RPMI7951 (cell line): Measurements from ENCODE around the gene ZNF490. TPM values are rescaled to one million over a fixed set of nuclear protein-coding genes. Genes with fewer than 3 reads are reported as not detected.
"Not testable (repeated sequence)": the region's sequence is repeated elsewhere in the genome, so short reads cannot be mapped to it uniquely, and the experiment has no call there.

Source experiments
- DNase-seq: peaks from one replicate; pipeline ENCODE4 v3.0.0-alpha.2; 2012; ENCODE audit warnings: low read depth
- total RNA-seq: library from RNA; depleted of rRNA; stranded (reverse); fragments of >200 nt; shearing (Covaris generic); gene quantifications from 2 replicates; pipeline ENCODE4 v1.2.3, GENCODE V29; 2014; rRNA removed

ZNF490 gene
- 4.7 and 4.9 TPM in 2 replicates for total RNA-seq

DNA sequence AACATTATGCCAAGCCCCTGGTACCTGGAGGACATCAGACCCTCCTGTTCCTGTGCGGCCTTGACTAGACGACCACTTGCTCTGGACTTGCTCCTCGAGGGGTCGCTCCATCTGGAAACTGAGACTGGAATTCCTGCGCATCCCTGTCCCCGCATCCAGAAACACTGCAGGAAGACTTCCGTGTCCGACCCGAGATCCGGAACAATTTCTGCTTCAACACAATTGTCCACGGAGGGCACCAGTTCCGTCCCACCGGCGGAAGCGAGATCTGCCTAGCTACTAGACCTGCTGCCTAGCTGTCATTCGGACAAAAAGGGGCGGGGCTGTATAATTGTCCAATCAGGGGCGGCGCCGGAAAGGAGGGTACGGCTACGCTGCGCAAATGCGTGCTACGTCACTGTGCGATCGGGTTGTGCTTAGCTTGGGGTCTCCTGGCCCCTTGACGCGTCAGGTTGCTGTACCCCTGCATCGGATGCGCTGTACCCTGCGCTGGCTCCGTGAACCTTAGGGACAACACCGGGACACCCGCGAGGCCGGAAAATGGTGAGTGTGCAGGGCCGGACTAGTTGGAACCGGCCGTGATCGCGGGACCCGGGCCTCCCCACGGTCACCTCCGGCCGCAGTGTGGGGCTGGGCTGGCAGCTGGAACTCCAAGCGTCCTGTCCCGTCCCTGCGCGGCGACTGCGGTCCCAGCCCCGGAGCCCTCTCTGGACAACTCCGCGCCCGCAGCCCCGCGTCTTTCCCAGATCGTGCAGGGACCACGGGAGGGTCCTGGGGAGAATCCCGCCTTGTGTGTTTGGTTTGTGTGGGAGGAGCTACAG is at the start of gene ZNF490, which contains the start of gene ZNF791:
Gene ZNF490 (minus strand): TSS at position 274 of the 821 bp plus-strand sequence. CDS start 133 bp downstream, at position 141.
Gene ZNF791 (plus strand): TSS at position 381 of the 821 bp plus-strand sequence. CDS start 160 bp downstream, at position 541.
- DNase-seq: peak; percentile 97

DNA sequence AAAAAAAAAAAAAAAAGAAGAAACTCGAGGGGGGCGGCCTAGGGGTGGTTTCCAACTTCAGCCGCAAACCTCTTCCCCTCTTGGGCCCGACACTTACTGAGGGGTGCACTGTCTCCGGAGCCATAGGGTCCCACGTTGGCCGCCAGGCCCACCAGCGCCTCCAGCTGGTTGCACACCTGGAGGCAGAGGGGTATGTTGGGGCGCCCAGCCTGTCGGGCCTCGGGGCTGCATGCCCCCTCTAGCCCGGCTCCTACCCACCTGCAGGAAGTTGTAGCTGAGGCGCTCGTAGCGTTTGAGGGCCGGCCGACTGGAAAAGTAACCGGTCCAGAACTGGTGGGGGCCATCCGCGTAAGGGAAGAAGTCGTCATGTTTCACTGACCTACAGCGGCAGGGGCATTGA is 47.4 kb upstream of the ZNF490 start:
- no peak for DNase-seq

DNA sequence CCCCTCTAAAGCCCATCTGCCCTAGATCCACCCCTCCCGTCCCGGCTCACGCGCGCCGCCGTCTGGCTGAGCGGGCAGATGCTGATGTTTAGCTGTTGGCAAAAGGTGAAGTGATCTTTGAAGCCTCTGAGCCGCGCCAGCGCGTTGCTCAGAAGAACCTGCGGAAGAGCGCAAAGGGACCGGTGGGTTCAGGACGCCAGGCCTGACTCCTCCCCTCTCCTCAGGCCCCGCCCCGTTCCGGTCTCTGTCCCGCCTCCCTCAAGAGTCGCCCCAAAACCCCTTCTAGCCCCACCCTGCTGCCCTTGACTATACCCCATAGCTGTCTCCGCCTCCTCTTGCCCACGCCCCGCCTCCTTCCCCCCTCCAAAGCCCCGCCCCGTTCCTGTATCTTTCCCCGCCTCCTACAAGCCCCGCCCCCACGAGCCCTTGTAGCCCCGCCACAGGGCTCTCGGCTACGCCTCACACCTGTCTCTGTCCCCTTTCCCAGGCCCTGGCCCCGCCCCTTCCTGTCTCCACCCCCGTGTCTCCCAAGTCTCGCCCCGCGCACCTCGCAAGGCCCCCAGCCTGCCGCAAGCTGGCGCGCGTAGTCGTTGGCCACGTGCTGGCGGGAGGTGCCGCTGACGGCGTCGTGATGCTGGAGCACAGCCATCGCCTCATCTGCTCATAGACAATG is 46.4 kb upstream of the ZNF490 start:
- DNase-seq: no peak

DNA sequence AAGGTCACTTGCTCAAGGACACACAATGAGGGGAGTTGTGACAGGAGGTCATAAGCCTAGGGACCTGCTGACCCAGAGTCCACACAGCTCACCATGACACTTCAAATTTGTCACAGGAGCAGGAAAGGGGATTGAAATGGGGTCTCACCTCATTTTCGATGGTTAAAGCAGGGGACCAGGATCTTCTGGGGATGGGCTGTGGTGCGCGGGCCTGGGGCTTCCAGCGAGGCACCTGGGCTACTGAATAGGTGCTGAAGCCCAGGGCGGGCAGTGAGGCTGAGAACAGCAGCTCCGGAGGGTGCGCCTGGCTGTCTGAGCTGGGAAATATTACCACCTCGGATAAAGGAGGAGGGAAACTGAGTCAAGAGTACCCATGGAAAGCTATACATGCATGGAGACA is 44.9 kb upstream of the ZNF490 start:
- no peak for DNase-seq

DNA sequence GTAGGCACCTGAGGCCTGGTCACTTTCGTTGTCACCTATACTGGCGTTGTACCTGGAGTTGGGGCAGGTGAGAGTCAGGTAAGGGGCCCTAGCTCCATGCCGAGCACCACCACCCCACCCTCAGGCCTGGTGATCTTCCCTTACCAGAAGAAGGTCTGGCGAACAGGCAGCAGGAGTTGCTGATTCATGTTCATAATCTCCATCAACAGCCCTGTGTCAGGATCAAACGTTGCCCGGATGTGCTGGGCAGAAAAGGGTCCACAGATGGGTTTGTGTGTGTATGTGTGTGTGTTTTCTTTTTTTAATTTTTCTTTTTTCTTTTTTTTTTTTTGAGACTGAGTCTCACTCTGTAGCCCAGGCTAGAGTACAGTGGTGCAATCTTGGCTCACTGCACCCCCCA is 41.6 kb upstream of the ZNF490 start:
- DNase-seq: no peak

DNA sequence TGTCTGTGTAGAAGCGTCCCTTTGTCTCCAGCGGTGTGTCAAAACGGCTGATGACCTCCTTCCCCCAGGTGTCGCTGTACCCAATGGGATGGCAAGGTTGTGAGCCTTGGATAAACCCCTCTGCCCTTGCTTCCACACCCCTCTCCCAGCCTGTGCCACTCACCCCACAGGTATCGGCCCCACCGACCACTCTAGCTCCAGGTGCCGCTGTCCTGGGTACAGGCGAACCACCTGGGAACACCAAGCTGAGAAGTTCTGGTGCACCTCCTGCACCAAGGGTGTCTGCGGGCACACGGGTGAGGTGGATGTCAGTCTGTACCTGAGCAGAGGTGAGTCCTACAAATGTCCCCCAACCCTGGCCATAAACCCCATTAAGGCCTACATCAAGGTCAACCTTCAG is 39.3 kb upstream of the ZNF490 start:
- DNase-seq: no peak

DNA sequence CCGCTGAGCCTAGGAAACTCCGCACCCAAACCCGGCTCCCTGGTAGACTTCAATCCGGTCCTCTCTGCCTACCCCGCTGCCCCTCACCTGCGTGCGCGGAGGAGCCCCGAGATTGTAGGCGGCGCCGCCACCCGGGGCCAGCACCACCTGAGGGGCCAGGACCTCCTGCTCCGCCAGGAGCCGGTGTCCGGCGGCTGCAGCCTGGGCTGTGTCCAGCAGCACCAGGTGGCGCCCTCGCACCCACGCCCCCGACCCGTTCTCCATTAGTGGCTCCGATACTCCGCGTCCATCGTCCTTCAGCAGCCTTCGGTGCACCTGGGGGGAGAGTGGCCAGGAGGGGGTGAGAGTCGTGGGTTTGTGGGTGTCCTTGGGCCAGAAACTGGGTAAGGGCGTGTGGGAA is 37.5 kb upstream of the ZNF490 start:
- DNase-seq: no peak

DNA sequence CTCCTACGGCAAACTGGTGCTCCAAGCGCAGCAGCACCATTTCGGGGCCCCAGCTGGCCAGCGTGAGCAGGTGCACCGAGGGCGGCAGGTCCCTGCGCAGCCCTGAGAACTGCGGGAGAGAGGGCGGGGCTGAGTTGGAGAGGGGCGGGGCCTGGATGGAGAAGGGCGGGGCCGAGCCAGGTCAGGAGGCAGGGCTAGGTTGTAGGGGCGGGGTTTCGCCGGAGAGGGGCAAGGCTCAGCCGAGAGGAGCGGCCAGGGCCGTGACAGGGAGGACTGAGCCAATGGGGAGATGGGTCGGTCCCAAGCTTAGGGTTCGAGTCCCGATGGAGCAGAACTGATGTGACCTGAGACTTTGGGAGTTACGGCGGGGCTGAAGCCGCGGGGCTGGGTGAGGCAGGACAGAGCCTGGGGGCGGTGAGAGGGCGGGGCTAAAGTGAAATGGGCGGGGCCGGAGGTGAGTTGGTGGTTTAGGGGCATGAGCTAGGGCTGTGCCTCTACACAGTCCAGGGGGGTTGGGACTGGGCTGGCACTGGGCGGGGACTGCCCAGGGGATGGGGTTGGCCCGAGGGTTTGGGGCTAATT is 37.0 kb upstream of the ZNF490 start:
- DNase-seq: peak; percentile 26

DNA sequence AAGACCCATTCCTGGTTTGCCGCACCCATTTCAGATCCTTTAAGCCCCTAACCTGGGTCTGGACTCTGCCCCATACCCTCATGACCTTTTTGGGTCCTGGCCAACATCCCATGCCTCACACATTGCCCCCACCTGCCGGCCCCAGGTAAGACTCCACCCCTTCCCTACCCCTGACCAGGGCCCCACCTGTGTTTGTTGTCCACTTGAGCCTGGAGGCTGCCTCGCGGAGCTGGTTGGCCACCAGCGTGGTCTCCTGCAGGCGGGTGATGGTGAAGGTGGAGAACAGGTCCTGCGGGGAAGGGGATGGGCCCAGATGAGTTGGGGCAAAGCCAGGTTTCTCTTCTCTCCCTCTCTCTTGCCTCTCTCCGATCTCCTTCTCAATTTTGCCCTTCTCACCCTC is 36.4 kb upstream of the ZNF490 start:
- DNase-seq: no peak

DNA sequence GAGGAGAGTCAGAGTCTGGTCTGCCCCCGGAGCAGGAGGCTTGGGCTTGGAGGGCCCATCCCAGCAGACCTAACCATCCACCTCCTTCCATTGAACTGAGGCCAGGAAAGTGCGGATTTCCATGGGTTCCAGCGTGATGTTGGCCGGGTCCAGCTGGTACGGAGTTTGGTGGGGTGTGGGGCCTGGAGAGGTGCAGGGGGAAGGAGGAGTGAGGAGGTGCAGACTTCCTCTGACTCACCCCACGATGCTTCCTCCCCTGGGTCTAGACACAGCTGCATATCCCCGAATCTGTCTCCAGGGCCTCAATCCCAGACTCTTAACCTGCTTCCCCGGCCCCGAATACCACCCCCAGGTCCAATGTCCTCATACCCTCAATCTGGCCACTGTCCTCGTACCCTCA is 35.9 kb upstream of the ZNF490 start:
- DNase-seq: no peak

DNA sequence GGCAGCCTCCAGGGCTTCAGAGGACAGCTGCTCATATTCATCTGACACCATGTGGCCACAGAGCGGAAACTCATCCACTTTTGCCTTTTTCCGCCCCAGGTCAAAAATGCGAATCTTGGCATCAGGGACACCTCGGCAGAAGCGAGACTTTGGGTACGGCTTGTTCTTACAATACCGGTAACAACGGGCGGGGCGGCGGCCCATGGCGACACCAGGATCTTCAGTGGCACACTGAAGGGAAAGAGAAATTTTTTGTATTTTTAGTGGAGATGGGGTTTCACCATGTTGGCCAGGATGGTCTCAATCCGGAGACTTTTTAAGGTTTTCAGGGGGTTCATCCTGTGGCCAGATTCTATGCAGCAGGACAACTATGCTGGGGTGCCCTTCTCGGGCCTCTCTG is 33.1 kb upstream of the ZNF490 start:
- not testable (repeated sequence) for DNase-seq

DNA sequence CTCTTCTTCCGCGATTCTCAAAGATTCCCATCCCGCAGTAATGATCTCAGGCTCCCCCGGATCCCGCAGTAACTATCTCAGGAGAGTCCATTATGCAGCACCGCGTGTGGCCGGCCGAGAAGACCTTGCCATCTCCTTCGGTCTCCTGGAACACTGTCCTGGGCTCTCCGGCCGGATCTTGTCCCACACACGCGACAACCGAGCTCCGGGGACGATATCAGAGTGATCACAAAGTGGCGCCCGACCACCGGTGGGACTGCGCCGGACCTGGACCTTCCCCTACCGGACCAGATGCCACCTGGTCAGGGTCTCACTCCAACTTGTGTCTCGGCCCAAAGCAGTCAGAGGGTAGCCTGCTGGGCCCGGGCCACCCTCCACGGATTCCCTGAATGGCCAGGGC is 31.9 kb upstream of the ZNF490 start:
- no peak for DNase-seq

DNA sequence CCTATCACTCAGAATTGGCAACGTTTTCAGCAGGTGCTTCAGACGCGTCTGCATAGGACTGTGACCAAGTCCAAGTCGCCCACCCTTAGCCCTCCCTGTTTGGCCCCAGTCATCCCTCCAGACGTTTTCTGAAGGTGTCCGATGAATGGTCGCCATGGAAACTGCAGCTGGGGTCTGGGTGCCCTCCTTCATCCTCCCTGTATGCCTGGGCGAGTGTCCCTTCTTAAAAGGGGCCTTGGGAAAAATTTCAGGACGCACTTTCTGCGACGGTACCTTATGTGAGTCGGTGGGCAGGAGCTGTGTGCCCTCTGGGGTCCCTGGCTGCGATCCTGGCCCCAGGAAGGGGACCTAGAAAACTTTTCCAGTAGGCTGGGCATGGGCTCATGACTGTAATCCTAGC is 30.8 kb upstream of the ZNF490 start:
- no peak for DNase-seq

DNA sequence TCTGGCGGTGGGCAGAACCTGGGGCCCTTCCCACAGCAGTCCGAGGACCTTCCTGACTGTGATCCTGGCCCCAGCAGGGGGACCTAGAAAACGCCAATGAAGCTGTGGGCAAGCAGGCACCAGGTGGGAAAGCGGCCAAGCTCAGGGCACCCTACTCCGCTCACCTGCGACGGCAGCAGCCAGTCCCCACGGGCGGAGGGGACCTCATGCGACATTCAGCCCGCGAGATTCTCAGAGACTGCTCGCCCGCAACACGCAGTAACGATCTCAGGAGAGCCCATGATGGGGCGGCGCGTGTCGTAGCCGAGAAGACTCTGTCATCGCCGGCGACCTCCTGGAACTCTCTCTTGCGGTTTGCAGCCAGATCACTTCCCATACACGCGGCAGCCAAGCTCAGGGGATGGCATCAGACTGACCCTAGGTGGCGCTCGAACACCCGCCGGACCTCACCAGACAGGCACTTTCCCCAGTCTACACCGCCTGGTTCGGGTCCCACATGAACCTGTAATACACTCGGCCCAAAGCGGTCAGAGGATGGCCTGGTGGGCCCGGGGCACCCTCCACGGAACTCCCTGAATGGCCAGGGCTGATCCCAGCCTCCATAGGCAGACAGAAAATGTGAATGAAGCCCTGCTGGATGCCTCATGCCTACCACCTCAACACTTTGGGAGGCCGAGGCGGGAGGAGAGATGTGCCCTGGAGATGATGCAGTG is 29.4 kb upstream of the ZNF490 start:
- DNase-seq: peak; percentile 79

DNA sequence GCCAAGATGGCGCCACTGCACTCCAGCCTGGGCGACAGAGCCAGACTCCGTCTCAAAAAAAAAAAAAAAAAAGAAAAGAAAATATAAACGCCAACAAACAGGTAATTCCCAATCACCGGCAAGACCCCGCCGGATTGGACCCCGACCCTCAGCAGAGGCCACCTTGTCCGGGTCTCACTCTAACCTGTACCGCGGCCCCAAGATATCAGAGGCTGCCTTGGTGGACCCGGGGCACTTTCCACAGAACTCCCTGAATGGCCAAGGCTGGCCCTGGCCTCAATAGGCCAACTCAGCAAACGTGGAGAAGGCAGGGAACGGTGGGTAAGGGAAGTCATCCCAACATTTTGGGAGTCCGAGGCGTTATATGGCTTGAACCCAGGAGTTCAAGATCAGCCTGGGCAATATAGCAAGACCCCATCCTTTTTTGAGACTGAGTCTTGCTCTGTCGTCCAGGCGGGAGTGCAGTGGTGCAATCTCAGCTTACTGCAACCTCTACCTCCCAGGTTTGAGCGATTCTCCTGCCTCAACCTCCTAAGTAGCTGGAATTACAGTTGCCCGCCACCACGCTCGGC is 28.1 kb upstream of the ZNF490 start:
- DNase-seq: no peak

DNA sequence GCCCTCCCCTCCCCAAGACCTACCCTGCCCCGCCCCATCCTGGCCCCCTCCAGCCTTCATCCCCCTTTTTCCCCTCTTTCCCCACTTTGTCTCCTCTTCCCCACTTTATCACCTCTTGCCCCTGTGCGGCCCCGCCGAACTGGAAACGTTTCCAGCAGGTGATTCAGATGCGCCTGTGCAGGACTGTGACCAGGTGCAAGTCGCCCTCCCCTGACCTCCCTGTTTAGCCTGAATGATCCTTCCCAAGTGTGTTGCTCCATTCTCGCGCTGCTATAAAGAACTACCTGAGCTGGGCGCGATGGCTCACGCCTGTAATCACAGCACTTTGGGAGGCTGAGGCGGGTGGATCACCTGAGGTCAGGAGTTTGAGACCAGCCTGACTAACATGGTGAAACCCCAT is 26.0 kb upstream of the ZNF490 start:
- no peak for DNase-seq

DNA sequence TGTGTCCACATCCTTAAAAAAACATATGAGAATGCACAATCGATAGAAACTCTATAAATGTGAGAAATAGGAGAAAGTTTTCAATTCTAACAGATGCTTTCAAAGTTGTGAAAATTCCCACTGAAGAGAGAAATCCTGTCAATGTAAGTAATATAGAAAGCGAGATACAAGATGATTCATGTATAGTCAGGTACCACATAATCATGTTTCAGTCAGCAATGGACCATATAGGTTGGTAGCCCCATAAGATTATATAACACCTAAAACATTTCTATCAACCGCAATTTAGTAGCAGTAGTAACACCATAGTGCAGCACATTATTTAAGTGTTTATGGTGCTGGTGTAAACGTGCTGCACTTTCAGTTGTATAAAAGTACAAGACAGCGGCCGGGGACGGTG is 18.6 kb upstream of the ZNF490 start:
- no peak for DNase-seq

DNA sequence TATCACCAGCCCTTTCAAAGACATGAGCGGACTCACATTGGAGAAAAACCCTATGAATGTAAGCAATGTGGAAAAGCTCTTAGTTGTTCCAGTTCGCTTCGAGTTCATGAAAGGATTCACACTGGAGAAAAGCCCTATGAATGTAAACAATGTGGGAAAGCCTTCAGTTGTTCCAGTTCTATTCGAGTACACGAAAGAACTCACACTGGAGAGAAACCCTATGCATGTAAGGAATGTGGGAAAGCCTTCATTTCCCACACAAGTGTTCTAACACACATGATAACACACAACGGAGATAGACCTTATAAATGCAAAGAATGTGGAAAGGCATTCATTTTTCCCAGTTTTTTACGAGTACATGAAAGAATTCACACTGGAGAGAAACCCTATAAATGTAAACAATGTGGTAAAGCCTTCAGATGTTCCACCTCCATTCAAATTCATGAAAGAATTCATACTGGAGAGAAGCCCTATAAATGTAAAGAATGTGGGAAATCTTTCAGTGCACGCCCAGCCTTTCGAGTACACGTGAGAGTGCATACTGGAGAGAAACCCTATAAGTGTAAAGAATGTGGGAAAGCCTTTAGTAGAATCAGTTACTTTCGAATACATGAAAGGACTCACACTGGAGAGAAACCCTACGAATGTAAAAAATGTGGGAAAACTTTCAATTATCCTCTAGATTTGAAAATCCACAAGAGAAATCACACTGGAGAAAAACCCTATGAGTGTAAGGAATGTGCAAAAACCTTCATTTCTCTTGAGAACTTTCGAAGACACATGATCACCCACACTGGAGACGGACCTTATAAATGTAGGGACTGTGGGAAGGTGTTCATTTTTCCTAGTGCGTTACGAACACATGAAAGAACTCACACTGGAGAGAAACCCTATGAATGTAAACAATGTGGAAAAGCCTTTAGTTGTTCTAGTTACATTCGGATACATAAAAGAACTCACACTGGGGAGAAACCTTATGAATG is 17.7 kb upstream of the ZNF490 start:
- DNase-seq: peak; percentile 27

DNA sequence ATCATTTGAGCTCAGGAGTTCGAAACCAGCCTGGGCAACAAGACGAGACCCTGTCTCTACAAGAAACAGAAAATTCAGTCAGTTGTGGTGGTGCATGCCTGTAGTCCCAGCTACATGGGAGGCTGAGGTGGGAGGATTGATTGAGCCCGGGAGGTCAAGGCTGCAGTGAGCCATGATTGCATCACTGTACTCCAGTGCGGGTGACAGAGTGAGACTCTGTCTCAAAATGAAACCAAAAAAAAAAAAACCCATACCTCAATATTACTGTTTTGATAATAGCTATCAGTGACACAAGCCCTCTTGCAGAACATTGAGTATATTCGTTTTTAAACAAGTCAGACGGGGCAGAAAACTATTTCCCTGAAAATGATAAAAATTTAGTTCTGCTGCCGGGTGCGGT is 16.3 kb upstream of the ZNF490 start:
- no peak for DNase-seq

DNA sequence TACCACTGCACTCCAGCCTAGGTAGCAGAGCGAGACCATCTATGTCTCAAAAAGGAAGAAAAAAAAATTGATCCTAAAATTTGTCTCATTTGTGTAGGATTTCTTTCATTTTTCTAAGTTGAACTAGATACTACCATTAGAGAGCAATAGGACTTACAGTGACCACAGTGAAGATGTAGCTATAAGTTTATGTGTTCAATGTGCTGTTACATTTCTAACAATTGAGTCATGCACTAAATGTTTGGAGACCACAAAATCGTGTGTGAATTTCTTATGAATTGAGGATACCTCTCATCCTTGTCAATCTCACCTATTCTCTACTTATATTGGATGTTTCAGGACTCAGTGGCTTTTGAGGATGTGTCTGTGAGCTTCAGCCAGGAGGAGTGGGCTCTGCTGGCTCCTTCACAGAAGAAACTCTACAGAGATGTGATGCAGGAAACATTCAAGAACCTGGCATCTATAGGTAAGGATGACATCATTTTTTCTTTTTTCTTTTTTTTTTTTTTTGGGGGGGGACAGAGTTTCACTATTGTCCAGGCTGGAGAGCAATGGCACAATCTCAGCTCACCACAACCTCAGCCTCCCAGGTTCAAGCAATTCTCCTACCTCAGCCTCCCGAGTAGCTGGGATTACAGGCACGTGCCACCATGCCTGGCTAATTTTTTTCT is 12.9 kb upstream of the ZNF490 start:
- no peak for DNase-seq
